Neural progenitor cell (in vitro differentiated cells): ENCODE measurements around the gene OR11L1. TPM values are rescaled to one million over a fixed set of nuclear protein-coding genes. Genes with fewer than 3 reads are reported as not detected.

ENCODE experiments used
- DNase-seq: peaks from one replicate; pipeline ENCODE4 v3.0.0-alpha.2; 2016; ENCODE audit warnings: low spot score
- H2AFZ ChIP-seq: fragments of 200-600 bp; sonication (generic); replicated peaks from 2 replicates; pipeline ENCODE4 v1.6.1; 2016; ENCODE audit warnings: antibody characterized with exemption
- H3F3A ChIP-seq: fragments of 200-600 bp; sonication (generic); 2 replicates; pipeline ENCODE4 v1.6.1; 2016; ENCODE audit warnings: antibody characterized with exemption, low read depth
- H3K27ac ChIP-seq: fragments of 200-600 bp; sonication (generic); 2 replicates; pipeline ENCODE4 v1.5.1; 2016; ENCODE audit warnings: mild to moderate bottlenecking
- H3K27me3 ChIP-seq: fragments of 200-600 bp; sonication (generic); 2 replicates; pipeline ENCODE4 v1.6.1; 2016; ENCODE audit warnings: mild to moderate bottlenecking, moderate library complexity
- H3K36me3 ChIP-seq: fragments of 200-600 bp; sonication (generic); 2 replicates; pipeline ENCODE4 v1.5.1; 2016
- H3K4me1 ChIP-seq: fragments of 200-600 bp; sonication (generic); 2 replicates; pipeline ENCODE4 v1.6.1; 2016; ENCODE audit warnings: mixed run types
- H3K4me2 ChIP-seq: fragments of 200-600 bp; sonication (generic); 2 replicates; pipeline ENCODE4 v1.6.1; 2016
- H3K4me3 ChIP-seq: fragments of 200-600 bp; sonication (generic); 2 replicates; pipeline ENCODE4 v1.5.1; 2016
- H3K79me2 ChIP-seq: fragments of 200-600 bp; sonication (generic); 2 replicates; pipeline ENCODE4 v1.6.1; 2016; ENCODE audit warnings: low read depth
- H3K9ac ChIP-seq: fragments of 200-600 bp; sonication (generic); 2 replicates; pipeline ENCODE4 v1.6.1; 2016
- H3K9me3 ChIP-seq: fragments of 200-600 bp; sonication (generic); 2 replicates; pipeline ENCODE4 v1.5.1; 2016; ENCODE audit warnings: low read depth
- H4K20me1 ChIP-seq: fragments of 200-600 bp; sonication (generic); 2 replicates; pipeline ENCODE4 v1.6.1; 2016; ENCODE audit warnings: low read depth
- H3K27ac Mint-ChIP-seq: 3 replicates; pipeline ENCODE4 v1.8.0; 2021; ENCODE audit warnings: mixed read lengths
- H3K27me3 Mint-ChIP-seq: 2 replicates; pipeline ENCODE4 v1.8.0; 2022; ENCODE audit warnings: low read depth, mild to moderate bottlenecking, inconsistent platforms, moderate library complexity, mixed read lengths; ENCODE audit not compliant: insufficient read depth
- H3K36me3 Mint-ChIP-seq: 3 replicates; pipeline ENCODE4 v1.8.0; 2021; ENCODE audit warnings: mixed read lengths
- H3K4me1 Mint-ChIP-seq: 3 replicates; pipeline ENCODE4 v1.8.0; 2021; ENCODE audit warnings: mixed read lengths
- H3K4me3 Mint-ChIP-seq: 3 replicates; pipeline ENCODE4 v1.8.0; 2021; ENCODE audit warnings: mild to moderate bottlenecking, moderate library complexity, mixed read lengths
- H3K9me3 Mint-ChIP-seq: 3 replicates; pipeline ENCODE4 v1.8.0; 2020; ENCODE audit warnings: mixed read lengths
- EZH2 ChIP-seq: fragments of 200-600 bp; sonication (generic); IDR thresholded peaks from 2 replicates; pipeline ENCODE4 v1.6.1; 2017; ENCODE audit warnings: antibody characterized with exemption, mild to moderate bottlenecking, moderate library complexity
- EZH2phosphoT487 ChIP-seq: fragments of 200-600 bp; sonication (generic); IDR thresholded peaks from 2 replicates; pipeline ENCODE4 v1.6.1; 2017; ENCODE audit warnings: antibody characterized with exemption
- total RNA-seq: library from RNA; depleted of rRNA; stranded (reverse); fragments of >200 nt; gene quantifications from 2 replicates; pipeline ENCODE4 v1.2.3, GENCODE V29; 2015; ENCODE audit warnings: low replicate concordance
- TF ChIP-seq, protein P1 (sequence below): fragments of 200-600 bp; sonication (generic); IDR thresholded peaks from 2 replicates; pipeline ENCODE4 v1.5.1; 2017; ENCODE audit warnings: antibody characterized with exemption, mild to moderate bottlenecking

Gene OR11L1
- total RNA-seq, 1 donor from 2014 or later: not detected

DNA sequence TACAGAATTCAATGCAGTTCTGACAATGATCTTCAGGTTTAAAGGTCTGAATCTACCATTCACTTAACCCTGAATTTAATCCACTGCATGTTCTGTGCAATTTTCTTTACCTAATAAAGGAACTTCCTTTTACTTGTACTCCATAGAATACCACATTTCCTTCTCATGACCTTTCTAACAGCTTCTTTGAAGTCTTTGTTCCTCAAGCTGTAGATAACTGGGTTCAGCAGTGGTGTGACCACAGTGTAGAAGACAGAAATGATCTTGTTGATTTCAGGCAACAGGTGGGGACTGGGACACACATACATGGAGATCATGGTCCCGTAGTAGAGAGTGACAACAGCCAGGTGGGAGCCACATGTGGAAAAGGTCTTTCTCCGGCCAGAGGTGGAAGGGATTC, 878 bp downstream of the OR11L1 start:
- no peaks in the 10 kb centered on the region for H3K27me3 Mint-ChIP-seq
- no peaks in the 10 kb centered on the region for H3K36me3 Mint-ChIP-seq
- H3K4me2 ChIP-seq: no peak overlapping the region
- H3K9ac ChIP-seq: no peak overlapping the region
- peaks cover 3% of the 10 kb centered on the region for H3K9me3 ChIP-seq
- H3K4me3 Mint-ChIP-seq: no peak overlapping the region
- H3K4me1 ChIP-seq: no peaks in the 10 kb centered on the region
- peaks cover 7% of the 10 kb centered on the region for H3K9me3 Mint-ChIP-seq
- TF ChIP-seq EZH2phosphoT487: no peak
- no peaks in the 10 kb centered on the region for H3K4me1 Mint-ChIP-seq
- no peak overlapping the region for H3K4me3 ChIP-seq
- H3K27ac Mint-ChIP-seq: no peak overlapping the region
- H3F3A ChIP-seq: no peaks in the 10 kb centered on the region
- H3K27me3 ChIP-seq: no peaks in the 10 kb centered on the region
- no peak overlapping the region for H2AFZ ChIP-seq
- no peak overlapping the region for H3K27ac ChIP-seq
- H3K79me2 ChIP-seq: no peaks in the 10 kb centered on the region
- no peaks in the 10 kb centered on the region for H3K36me3 ChIP-seq
- no peaks in the 10 kb centered on the region for H4K20me1 ChIP-seq
- DNase-seq: no peak

DNA sequence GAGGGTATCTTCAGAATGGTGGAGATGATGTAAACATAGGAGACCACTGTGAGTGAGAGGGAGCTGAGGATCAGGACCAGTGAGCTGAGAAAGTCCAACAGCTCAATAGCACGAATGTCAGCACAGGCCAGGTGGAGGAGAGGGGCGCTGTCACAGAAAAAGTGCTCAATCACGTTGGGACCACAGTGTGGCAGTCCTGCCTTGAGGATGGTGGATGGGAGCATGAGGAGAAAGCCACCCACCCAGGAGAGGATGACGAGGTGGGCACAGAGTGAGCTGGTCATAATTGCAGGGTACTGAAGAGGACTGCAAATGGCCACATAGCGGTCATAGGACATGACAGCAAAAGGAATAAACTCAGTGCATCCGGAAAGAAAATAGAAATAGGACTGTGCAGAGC, 8.1 kb downstream of the OR11L1 start:
- peaks cover 2% of the 10 kb centered on the region for H3K9me3 Mint-ChIP-seq

DNA sequence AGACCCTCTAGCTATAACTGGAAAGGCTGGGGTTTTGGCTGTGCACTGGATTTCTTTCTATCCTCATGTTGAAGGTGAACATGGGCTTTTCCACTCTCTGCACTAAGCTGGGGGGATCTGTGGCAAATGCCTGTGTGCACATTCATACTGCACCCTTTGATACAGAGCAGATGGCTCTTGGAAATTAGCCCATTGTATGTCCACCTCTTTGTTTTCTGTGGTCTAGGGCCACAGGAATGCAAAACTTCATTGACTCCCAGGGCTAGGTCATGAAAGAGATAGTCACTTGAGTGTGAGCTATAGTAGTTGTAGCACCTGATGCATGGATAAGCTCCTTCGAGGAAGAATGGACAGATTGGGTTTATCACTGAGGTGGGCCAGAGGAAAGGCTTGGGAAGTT, 12.0 kb downstream of the OR11L1 start:
- Mint-ChIP-seq H3K9me3 (no peaks in the 10 kb centered on the region), H3K27me3 (peaks cover 2% of the 10 kb centered on the region), H3K4me3 (no peak overlapping the region), H3K4me1 (no peaks in the 10 kb centered on the region), H3K27ac (no peak overlapping the region), H3K36me3 (no peaks in the 10 kb centered on the region)
- TF ChIP-seq, protein P1, sequence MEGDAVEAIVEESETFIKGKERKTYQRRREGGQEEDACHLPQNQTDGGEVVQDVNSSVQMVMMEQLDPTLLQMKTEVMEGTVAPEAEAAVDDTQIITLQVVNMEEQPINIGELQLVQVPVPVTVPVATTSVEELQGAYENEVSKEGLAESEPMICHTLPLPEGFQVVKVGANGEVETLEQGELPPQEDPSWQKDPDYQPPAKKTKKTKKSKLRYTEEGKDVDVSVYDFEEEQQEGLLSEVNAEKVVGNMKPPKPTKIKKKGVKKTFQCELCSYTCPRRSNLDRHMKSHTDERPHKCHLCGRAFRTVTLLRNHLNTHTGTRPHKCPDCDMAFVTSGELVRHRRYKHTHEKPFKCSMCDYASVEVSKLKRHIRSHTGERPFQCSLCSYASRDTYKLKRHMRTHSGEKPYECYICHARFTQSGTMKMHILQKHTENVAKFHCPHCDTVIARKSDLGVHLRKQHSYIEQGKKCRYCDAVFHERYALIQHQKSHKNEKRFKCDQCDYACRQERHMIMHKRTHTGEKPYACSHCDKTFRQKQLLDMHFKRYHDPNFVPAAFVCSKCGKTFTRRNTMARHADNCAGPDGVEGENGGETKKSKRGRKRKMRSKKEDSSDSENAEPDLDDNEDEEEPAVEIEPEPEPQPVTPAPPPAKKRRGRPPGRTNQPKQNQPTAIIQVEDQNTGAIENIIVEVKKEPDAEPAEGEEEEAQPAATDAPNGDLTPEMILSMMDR: no peak
- no peak for TF ChIP-seq EZH2phosphoT487
- no peak for TF ChIP-seq EZH2
- peaks cover 35% of the 10 kb centered on the region for H3K9me3 ChIP-seq
- DNase-seq: no peak
- no peaks in the 10 kb centered on the region for H3K36me3 ChIP-seq
- no peak overlapping the region for H2AFZ ChIP-seq
- no peaks in the 10 kb centered on the region for H3K4me1 ChIP-seq
- H3K27ac ChIP-seq: no peak overlapping the region
- H3K27me3 ChIP-seq: no peaks in the 10 kb centered on the region
- no peak overlapping the region for H3K4me2 ChIP-seq
- no peak overlapping the region for H3K9ac ChIP-seq
- H4K20me1 ChIP-seq: no peaks in the 10 kb centered on the region
- H3K79me2 ChIP-seq: no peaks in the 10 kb centered on the region
- H3F3A ChIP-seq: no peaks in the 10 kb centered on the region
- H3K4me3 ChIP-seq: no peak overlapping the region

More for the DNA sequence above, 8.1 kb downstream of the OR11L1 start:
- H3F3A ChIP-seq: no peaks in the 10 kb centered on the region
- Mint-ChIP-seq H3K4me1 (no peaks in the 10 kb centered on the region), H3K4me3 (no peak overlapping the region), H3K27me3 (no peaks in the 10 kb centered on the region), H3K27ac (no peak overlapping the region), H3K36me3 (no peaks in the 10 kb centered on the region)
- H3K4me1 ChIP-seq: no peaks in the 10 kb centered on the region
- H3K27me3 ChIP-seq: no peaks in the 10 kb centered on the region
- no peak overlapping the region for H3K9ac ChIP-seq
- no peaks in the 10 kb centered on the region for H3K36me3 ChIP-seq
- H3K79me2 ChIP-seq: no peaks in the 10 kb centered on the region
- H3K4me3 ChIP-seq: no peak overlapping the region
- H2AFZ ChIP-seq: no peak overlapping the region
- TF ChIP-seq EZH2phosphoT487 (no peak), EZH2 (no peak)
- TF ChIP-seq, protein P1: no peak
- no peaks in the 10 kb centered on the region for H4K20me1 ChIP-seq
- no peak overlapping the region for H3K4me2 ChIP-seq
- no peak overlapping the region for H3K27ac ChIP-seq
- peaks cover 20% of the 10 kb centered on the region for H3K9me3 ChIP-seq
- DNase-seq: no peak

DNA sequence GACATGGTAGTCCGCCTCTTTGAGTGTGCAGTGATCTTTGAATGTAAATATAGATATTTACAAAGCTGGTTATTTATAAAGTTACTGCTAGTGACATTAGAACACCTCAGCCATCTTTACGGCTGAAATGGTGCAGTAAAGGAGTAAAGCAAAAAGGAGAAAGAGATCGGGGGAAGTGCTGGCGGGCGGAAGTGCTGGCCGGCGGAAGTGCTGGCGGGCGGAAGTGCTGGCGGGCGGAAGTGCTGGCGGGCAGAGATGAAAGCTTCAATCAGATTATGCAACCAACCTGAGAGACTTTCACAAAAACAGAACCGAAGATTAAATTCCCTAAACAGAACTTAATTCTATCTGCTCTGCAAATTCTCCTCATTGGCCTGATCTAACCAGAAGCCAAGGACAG, 16.3 kb downstream of the OR11L1 start:
- Histone ChIP-seq H3K4me1 (no peaks in the 10 kb centered on the region), H2AFZ (no peak overlapping the region), H3K27ac (no peak overlapping the region), H3K79me2 (no peaks in the 10 kb centered on the region), H3K36me3 (no peaks in the 10 kb centered on the region), H4K20me1 (no peaks in the 10 kb centered on the region), H3F3A (no peaks in the 10 kb centered on the region), H3K9me3 (peaks cover 20% of the 10 kb centered on the region), H3K4me2 (no peak overlapping the region), H3K9ac (no peak overlapping the region), H3K27me3 (no peaks in the 10 kb centered on the region), H3K4me3 (no peak overlapping the region)
- H3K27me3 Mint-ChIP-seq: peaks cover 2% of the 10 kb centered on the region
- H3K27ac Mint-ChIP-seq: no peak overlapping the region
- no peak overlapping the region for H3K4me3 Mint-ChIP-seq
- H3K36me3 Mint-ChIP-seq: no peaks in the 10 kb centered on the region
- no peak for DNase-seq
- no peaks in the 10 kb centered on the region for H3K9me3 Mint-ChIP-seq
- no peak for TF ChIP-seq EZH2phosphoT487
- TF ChIP-seq, protein P1: no peak
- TF ChIP-seq EZH2: no peak
- no peaks in the 10 kb centered on the region for H3K4me1 Mint-ChIP-seq
